NCI-H1417 treated with DMSO at 0.1 percent for 48 hours (cell line): ENCODE measurements around the gene ERAP2.
A peak's percentile ranks its signal among the peaks of the same experiment; 100 is the strongest.

Experiments used
- DNase-seq: peaks from one replicate; lab custom pipeline; 2025; lab: John Stamatoyannopoulos, UW

The ERAP2 gene

DNA sequence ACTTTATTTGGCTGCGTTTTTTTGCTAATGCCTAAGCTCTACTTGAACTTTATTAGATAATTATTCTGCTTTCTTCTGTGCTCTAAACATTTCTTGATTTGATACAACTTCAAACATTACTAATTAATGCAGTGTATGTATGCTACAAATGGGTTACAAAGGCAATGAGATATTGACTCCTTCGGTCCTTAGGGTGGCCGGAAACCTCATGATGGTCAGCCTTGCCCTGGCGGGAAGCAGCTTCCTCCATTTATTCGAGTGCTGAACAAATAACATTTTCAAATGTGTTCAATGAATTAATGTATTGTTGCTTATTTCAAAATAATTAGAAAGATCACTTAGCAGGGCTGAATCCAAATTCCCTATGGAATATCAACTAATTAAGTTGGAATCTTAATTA is 55.7 kb downstream of the ERAP2 start:
- no peak for DNase-seq

DNA sequence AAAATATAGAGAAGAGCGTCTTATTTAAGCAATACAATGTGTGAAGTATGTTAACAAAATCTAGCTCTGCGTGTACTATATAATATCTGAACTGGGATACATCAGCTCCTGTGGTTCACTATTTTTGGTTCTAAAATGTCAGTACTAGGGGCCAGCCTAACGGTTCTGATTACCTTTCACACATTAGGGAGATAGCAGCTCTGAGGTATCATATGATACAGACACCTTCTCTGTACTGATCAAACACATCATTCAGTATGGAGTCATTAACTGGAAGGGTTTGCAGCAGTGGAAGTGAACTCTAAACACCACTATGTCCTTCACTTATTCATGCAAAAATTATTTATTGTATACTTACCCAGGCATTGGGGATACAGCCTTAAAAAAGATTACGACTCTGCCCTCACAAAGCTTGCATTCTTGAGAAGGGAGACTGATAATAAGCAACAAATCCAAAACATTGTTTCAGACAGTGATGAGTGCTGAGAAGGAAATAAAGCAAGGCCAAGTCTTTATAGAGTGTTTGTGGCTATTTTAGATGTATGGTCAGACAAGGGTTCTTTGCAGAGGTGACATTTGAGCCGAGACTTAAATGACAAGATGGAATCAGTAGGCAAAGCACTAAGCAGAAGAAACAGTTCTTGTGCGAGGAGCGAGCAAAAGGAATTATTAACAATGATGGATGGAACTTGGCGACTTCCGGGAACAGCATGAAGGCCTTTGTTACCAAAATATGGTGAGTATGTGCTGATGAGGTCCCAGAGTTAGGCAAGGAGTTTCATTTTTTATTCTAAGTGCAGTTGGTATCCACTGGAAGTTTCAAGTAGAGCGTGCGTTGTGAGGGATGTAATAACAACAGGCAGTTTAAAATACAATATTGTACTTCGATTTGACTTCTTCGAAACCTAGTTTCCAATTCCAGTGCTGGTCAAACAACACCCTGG is 57.7 kb downstream of the ERAP2 start:
- DNase-seq, result no peak

DNA sequence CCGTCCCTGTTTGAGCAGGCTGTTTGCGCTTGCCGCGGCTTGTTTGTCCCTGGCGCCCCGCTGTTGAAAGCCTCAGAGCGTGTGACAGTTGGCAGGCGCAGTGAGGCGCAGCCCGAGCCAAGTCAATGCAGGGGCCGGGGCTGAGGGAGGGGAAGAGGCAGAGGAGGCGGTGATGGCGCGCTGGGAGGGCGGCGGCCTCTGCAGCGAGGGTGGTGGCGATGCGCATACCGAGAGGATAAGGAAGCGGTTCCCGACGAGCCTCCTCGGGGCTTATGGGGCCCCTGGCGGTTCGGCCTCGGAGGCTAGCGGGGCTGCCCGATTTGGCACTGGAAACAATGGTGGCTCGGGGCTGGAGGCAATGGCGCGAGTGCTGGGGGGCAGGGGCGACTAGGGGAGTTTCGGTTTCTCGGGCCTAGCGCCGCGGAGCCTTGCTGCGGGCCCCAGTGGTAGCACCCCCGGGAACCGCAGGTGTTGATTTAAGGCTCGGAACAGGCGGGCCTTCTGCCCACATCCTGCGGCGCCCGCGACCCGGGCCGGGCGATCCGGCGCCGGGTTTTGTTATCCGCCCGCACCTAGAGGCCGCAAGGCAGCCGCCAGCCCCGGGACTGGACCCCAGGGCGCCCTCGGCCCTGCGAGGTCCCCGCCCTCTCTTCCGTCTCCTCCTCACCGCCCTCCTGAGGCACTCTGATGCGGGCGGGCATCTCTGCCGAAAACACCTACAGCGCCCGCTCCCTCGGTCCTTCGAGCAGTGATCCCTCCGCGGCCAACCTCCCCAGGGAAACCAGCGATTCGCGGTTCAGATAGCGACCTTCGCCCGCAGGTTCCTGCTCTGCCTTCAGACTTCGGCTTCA is 58.6 kb downstream of the ERAP2 start:
- peak; percentile 64 for DNase-seq

DNA sequence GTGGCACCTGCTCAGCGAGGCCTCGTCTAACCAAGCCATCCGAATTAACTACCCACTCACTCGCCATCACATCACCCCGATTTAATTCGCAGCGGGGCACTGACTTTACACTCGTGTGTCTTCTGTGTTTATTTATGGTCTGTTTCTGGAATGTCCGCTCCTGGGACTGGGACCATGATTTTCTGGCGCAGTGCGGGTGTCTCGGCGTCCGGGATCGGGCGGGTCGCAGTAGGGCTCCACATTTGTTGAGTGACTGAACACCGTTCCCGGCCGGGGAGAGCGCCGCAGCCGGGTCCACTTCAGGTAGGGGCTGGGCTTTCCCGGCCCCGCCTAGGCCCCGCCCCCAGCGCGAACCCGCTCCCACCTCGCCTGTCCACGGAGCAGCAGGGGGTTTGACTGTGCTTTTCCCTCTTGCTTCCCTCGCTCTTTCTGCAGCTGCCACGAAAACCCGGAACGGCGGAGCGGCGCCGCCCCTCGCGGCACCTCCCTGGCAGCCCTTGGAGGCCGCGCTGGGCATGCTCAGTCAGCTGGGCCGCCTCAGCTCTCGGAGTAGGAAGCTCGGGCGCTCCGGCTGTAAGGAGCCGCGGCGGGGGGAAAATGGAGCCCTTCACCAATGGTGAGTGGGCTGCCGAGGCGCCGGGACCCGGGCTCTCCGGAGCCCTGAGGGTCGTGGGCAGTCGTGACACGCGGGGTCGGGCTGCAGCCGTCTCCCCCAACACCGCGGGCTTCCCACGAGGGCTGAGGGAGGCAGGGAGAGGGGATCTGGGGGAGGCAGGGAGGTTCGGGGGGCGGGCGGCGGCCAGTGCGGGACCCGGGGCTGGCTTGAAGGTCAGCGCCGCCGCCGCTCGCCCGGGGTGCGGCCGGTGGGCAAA is 59.5 kb downstream of the ERAP2 start, which contains the start of gene LNPEP:
TSS of gene LNPEP (plus strand) at position 522 of the 872 bp plus-strand sequence. CDS start at position 598, 76 bp downstream.
- peak; percentile 64 for DNase-seq

DNA sequence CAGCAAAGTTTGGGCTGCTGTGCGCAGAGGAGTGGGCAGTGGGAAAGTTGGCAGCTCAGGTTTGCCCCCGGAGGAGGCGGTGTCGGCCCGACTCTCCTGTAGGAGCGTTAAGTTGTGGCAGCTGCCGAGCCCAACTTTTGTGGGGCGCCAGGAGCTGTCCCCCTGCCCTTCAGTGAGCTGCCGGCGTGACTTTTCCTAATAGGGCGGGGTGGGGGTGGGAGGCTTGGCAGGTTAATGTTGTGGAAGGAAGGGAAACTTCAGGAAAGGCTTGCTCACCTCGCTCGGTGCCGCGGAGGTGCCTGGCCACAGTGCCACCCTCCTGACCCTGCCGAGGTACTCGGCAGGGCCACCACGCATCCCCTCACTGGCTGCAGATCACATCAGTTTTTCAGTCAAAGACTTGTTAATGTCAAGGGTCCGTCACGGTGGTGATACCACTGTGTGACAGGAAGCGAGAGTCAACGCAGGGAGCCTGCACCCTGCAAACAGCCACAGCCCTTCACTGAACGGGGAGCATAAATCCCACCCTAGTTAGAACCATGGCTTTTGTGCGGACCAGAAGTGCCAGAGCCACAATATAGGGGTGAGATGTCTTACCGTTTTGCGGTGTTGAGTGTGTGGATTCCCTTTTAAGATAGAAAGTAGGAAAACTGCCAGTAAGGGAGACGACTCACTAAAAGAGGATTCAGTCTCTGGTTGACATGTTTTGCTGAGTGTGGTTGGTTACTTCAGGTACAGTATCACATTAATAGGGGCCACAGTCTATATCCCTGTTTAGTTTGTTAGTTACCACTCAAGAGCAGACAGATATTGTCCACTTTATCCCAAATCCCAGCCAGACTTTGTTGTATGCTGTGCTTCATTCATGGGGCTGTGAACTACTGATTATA is 60.4 kb downstream of the ERAP2 start:
- no peak for DNase-seq

DNA sequence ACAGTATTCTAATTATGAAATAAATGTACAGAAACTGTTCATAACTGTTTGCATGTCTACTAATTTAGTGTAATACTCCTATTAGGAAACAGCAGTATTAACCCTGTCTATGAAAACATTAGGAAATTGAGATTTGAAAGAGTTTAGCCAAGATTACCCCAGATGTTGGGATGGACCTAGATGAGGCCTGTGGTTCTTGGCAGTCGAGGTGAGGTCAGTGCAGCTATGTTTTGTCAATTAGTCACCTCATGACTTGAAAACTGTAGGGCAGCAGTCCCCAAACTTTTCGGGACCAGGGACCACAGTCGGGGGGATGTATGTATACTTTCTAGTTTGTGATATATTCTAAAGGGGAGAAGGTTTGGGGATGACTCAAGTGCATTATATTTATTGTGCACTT is 64.3 kb downstream of the ERAP2 start:
- no peak for DNase-seq

DNA sequence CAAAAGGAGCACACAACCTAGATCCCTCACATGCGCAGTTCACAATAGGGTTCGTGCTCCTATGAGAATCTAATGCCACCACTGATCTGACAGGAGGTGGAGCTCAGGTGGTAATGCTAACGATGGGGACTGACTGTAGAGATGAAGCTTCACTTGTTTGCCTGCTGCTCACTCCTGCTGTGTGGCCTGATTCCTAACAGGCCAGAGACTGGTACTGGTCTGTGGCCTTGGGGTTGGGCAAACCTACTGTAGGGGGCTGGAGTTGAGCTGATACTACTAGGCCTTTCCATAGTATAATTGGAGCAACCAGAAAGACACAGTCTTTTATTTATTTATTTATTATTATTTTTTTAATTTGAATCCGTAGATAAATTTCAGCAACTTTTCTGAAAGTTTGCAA is 64.8 kb downstream of the ERAP2 start:
- no peak for DNase-seq

DNA sequence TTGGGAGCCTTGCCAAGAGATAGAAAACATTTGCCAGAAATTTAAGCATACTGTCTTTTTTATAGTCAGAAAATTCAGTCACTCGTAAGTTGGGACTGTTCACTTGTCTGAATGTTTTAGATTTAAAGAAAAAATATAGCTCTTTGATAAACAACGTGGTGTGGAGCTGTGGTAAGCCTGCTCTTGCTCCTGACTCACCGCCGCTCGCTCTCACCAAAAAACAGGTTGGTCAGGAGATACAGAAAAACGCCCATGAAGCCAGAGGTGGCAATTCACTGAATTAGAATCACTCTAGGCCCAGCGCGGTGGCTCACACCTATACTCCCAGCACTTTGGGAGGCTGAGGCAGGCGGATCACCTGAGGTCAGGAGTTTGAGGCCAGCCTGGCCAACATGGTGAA is 65.8 kb downstream of the ERAP2 start:
- no peak for DNase-seq

DNA sequence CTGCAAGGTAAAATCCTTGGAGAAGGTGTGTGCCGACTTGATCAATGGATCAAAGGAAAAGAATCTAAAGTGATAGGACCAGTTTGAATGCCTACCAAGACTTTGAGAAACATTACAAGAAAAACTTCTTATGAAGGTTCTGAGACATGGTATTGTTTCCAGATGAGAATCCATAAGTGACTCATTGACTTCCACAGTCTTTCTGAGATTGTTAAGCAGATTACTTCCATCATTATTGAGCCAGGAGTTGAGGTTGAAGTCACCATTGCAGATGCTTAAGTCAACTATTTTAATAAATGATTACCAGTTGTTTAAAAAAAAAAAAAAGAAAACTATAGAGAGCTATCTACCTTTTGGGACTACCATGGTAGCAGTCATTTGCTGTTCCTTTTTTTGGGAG is 66.6 kb downstream of the ERAP2 start:
- no peak for DNase-seq

DNA sequence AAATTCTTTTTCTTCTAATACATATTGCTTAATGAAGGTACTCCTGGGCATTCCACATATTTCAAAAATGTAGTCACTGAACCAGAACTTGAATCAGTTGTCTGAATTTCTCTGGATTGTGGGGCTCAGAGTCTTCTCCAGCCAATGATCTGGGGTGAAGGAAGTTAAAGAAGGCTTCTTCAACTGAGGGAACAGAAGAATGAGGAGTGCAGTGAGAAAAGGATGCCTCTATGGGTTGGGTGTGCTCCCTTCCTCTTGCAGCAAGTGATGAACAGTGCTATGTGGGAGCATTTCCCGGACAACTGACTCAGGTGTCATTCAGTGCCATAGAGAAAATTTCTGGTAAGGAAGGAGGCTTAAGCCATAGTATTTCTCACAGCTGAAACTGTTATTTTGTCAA is 67.5 kb downstream of the ERAP2 start:
- DNase-seq, result no peak

DNA sequence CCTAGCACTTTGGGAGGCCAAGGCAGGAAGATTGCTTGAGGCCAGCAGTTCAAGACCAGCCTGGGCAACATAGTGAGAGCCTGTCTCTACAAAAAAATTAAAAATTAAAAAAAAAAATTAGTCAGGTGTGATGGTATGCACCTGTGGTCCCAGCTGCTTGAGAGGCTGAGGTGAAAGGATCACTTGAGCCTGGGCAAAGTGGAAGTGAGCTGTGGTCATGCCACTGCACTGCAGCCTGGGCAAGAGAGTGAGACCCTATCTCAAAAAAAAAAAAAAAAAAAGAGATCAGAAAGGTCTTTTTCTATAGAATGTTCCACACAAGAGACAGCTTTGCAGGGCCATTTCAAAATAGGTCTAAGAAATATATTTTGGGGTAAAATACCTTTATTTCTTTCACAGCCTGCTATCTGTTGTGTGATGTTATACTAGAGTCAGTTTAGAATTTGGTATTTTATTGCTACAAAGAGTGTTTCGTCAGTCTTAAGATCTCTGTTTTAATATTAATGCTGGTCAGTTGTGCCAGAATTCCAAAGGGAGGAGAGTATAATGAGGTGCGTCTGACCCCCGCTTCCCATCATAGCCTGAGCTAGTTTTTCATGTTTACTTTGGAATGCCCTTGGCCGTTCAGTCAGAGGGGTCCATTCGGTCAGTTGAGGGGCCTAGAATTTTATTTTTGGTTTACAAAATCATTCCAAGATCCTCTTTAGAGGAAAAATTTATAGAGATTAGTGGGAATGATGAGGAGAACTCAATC is 69.0 kb downstream of the ERAP2 start:
- no peak for DNase-seq

DNA sequence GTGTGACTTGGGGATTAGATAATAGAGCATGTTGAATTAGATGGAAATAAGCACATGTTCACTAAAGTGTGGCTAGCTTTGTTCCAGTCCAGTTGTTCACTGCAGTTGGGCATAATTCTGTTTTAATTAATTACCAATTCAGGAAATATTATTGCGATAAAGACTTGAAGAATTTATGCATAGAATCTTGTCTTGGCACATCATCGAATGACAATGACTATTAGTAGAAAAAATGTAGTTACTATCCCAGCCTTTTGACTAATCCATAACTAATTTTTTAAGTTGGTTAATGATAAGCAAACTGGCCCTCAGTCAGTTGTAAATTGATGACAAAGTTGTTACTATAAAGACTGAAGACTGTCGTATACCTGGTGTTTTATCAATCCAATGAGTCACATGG is 70.1 kb downstream of the ERAP2 start:
- no peak for DNase-seq

DNA sequence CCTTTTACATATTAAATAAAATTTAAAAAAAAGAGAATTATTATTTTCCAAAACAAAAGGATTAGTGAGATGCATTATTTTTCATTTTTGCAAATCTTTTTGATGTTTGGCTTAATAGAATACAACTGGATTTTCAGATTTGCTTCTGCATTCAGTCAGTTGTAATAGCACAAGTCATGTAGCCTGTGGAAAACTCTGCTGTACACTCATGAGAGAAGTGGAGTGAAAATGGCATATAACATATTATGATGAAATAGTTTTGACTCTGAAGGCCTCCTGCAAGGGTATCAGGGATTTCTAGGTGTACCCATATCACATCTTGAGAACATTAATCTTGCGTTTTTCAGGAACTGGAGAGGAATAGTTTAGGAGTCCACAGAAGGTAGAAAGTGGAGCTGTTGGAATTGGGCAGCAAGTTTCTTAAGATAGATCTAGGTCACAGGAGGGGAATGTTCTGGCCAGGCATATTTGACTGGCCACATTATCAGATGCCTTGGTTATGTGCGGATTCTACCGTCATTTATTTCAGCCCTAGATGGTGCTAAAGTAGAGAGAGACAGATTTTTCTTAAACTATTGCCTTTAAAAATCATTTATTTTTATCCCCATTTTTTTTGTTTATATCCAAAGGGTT is 75.9 kb downstream of the ERAP2 start:
- DNase-seq, result no peak

DNA sequence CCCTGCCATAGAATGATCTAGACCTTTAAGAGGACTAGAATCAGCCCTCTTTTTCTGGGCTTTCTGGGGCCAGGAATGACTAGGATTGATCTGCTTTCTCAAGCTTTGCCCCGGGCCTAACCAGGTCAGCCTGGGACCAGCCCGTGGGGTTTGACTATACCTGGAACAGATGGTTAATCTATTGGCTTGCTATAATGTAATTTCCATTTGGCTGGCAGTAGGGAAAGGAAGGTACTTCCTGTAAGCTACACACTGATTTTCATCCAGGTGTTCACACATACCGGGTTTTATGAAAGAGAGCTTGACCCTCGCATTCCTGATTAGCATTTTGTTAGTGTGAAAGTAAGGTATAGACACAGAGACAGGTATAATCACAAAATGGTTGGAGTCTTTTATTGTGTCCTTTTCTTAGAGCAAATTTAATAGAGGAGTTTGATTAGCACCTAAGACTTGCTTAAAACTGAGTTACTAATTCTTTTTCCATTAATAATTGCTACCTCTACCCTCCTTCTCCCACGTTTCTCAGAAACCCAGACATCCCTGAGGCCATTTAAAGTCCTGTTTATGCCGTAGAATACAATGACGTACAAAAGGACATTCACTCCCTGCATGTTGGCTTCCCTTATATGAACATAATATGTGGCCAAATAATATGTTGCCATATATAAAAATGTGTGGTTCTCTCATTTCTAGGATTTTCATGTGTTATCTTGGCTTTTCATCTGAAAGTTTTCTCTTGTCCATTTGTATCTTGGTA is 76.9 kb downstream of the ERAP2 start:
- no peak for DNase-seq

DNA sequence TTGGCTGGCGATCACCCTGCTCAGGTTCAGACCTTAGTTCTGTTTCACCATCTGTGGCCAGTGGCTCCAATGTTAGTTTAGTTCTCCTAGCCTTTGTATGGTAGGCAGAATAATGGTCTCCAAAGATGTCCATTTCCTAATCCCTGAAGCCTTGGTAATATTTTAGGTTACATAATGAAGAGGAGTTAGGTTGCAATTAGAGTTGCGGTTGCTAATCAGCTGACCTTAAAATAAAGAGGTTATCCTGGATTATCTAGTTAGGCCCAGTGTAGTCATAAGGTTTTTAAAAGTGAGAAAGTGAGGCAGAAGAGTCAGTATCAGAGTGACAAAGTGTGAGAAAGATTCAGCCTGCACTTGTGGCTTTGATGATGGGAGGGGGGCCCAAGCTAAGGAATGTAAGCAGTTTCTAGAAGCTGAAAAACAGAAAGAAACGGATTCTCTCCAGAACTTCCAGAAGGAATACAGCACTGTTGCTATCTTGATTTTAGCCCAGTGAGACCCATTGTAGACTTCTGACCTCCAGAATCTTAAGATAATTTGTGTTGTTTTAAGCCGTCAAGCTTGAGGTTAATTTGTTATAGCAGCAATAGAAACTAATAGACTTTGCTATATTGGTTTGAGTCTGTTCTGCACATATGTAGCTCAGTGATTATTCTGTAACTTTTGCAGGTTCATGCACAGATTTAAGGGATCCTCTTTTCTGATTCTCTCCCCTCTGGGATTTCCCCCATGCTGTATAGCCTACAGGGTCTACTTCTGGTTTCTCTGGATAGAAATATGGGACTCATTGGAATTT is 81.2 kb downstream of the ERAP2 start:
- DNase-seq, result no peak

DNA sequence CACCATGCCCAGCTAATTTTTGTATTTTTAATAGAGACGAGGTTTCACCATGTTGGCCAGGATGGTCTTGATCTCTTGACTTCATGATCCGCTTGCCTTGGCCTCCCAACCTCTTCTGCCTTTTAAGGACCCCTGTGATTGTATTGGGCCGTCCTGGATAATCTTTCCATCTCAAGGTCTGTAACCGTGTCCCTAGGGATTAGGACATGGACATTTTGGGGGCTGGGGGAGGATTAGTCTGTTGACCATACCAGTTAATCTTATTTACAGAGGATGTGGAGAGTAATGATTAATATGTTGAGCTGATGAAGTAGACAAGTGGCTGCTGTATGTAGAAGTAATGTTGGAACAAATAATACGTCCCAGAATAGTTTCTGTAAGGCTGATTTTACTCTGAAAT is 82.7 kb downstream of the ERAP2 start:
- DNase-seq, result no peak

DNA sequence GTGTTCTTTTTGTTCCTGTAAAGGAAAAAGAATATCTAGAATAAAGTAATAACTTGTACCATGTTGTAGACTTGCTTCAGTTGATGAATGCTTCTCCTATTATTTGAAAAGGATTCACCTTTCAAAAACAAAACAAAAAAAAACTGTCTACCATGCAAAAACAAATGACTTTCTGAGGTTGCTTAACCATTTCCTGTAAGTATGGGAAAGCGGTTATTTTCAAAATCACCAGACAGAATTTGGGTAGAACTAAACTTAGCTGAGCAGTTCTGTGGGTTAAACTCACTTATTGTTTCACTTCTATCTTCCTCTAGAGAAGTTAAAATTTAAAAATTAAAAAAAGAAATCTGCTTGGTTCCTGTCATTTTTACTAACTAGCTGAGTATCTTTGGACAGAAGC is 84.8 kb downstream of the ERAP2 start:
- DNase-seq, result no peak

DNA sequence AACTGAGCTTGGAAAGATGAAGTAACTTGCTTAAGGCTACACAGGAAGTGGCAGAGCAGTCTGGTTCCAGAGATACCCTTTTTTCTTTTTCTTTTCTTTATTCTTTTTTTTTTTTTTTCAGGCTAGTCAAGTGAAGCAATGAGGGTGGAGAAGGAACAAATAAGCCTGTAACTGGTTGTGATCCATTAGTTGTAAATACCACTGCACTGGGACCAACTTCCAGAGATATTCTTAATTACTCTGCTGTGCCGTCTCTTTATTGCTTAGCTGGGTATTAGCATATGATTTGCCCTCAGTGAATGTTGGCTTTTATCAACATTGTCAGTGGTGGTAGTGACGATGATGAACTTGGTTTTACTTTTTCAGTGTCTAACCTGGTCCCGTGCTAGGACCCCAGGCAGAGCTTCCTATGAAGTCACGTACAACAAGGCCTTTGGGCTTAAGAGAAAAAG is 86.3 kb downstream of the ERAP2 start:
- no peak for DNase-seq
